ENCODE measurements around the gene INPP5D.
"Not testable (repeated sequence)": the region's sequence is repeated elsewhere in the genome, so short reads cannot be mapped to it uniquely, and the experiment has no call there.

INPP5D gene

GRCh38 chr2:233013650-233014049 is 46.5 kb upstream of the INPP5D start:
- DNase-seq (ENCODE audit: low read depth) = no peak
- TF ChIP-seq CTCF (conservative IDR thresholded peaks at IDR 0.05; ENCODE audit: low read depth, low read length) = no peak
- no peak overlapping the region for H3K4me3 ChIP-seq (ENCODE audit: low read depth, low read length)

GRCh38 chr2:233015019-233015645 is 45.0 kb upstream of the INPP5D start:
- TF ChIP-seq CTCF (conservative IDR thresholded peaks at IDR 0.05; ENCODE audit: low read depth, low read length) = no peak

GRCh38 chr2:233017947-233018346 is 42.2 kb upstream of the INPP5D start:
- no peak for DNase-seq (ENCODE audit: low read depth)
- no peak overlapping the region for H3K4me3 ChIP-seq (ENCODE audit: low read depth, low read length)
- no peak for TF ChIP-seq CTCF (conservative IDR thresholded peaks at IDR 0.05; ENCODE audit: low read depth, low read length)

More at GRCh38 chr2:233015019-233015645, 45.0 kb upstream of the INPP5D start:
- no peak overlapping the region for H3K4me3 ChIP-seq (ENCODE audit: low read depth, low read length)
- no peak for DNase-seq (ENCODE audit: low read depth)

GRCh38 chr2:233019610-233020009 is 40.5 kb upstream of the INPP5D start:
- not testable (repeated sequence) for DNase-seq (ENCODE audit: low read depth); H3K4me3 ChIP-seq (ENCODE audit: low read depth, low read length)

- no peak for TF ChIP-seq CTCF (conservative IDR thresholded peaks at IDR 0.05; ENCODE audit: low read depth, low read length)
- no peak for DNase-seq (ENCODE audit: low read depth)
- no peak overlapping the region for H3K4me3 ChIP-seq (ENCODE audit: low read depth, low read length)
Observed at GRCh38 chr2:233020454-233020853, 39.7 kb upstream of the INPP5D start.

GRCh38 chr2:233021771-233022170 is 38.4 kb upstream of the INPP5D start:
- H3K4me3 ChIP-seq (ENCODE audit: low read depth, low read length) = no peak overlapping the region
- TF ChIP-seq CTCF (conservative IDR thresholded peaks at IDR 0.05; ENCODE audit: low read depth, low read length) = no peak
- DNase-seq (ENCODE audit: low read depth) = no peak

- no peak for TF ChIP-seq CTCF (conservative IDR thresholded peaks at IDR 0.05; ENCODE audit: low read depth, low read length)
- DNase-seq (ENCODE audit: low read depth) = no peak
- no peak overlapping the region for H3K4me3 ChIP-seq (ENCODE audit: low read depth, low read length)
Observed at GRCh38 chr2:233022561-233022960, 37.6 kb upstream of the INPP5D start.

Measured in choroid plexus epithelial cell (primary cell).